ENCODE data around the gene CPN2. TPM values are rescaled to one million over a fixed set of nuclear protein-coding genes. Genes with fewer than 3 reads are reported as not detected.
A peak's percentile ranks its signal among the peaks of the same experiment; 100 is the strongest.

The CPN2 gene
- total RNA-seq, 1 donor from 2014 or later, result not detected

DNA sequence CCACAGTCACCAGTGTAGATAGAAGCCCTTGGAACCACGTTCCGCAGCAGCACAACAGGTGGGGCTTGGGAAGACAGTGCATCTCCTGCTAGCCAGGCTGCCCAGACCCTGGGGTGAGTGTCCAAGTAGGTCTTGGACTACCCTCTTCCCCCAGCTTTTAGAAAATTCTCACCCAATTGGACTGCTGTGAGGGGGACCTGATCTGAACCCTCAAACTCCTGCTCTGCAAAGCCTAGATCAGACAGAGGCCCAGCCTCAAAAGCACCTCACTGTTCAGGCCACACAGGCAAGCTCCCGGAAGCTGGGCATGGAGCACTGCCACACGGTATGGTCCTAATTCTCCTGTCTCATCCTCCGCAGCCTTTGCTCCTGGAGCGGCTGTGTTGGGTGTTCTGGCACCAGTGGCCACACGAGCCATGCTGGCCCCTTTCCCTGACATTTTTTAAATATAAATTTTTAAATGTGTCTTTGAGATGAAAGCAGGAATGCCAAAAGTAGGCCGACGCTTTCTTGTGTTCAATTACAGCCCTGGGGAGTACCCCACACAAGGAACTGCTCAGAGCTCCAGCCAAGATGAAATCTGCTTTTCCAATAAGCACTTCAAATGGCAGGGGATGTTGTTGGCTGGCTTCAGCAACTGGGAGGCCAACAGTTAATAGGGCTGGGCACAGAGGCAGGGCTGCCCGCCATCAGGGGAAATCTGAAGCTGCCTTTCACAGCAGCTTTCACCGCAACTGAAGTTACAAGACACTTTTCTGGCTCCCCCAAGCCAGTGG, 40.9 kb downstream of the CPN2 start:
- H3K4me1 Mint-ChIP-seq (ENCODE audit: low read depth), result peaks cover 82% of the 10 kb centered on the region
- H3K4me3 Mint-ChIP-seq, result peak overlapping the region; percentile 20
- no peak overlapping the region for H3K27ac Mint-ChIP-seq
- intact Hi-C loops (cut with micrococcal nuclease), result no loop called here
- no peak for DNase-seq (ENCODE audit: low spot score)
- peaks cover 7% of the 10 kb centered on the region for H3K27me3 Mint-ChIP-seq (ENCODE audit: insufficient read depth)
- H3K9me3 Mint-ChIP-seq, result no peaks in the 10 kb centered on the region
- peaks cover 2% of the 10 kb centered on the region for H3K36me3 Mint-ChIP-seq (ENCODE audit: low read depth)

GRCh38 chr3:194308601-194309449, 42.3 kb downstream of the CPN2 start:
- peaks cover 5% of the 10 kb centered on the region for H3K27me3 Mint-ChIP-seq (ENCODE audit: insufficient read depth)
- DNase-seq (ENCODE audit: low spot score), result no peak
- H3K9me3 Mint-ChIP-seq, result peaks cover 5% of the 10 kb centered on the region
- intact Hi-C loops (cut with micrococcal nuclease), result loop anchor here (5.0 kb wide), 1 partner anchor 717 kb away; the partner anchor contains the start of gene OPA1
- peak overlapping the region; percentile 14 for H3K27ac Mint-ChIP-seq
- peaks cover 8% of the 10 kb centered on the region for H3K36me3 Mint-ChIP-seq (ENCODE audit: low read depth)
- peaks cover 83% of the 10 kb centered on the region for H3K4me1 Mint-ChIP-seq (ENCODE audit: low read depth)
- H3K4me3 Mint-ChIP-seq, result peak overlapping the region; percentile 45

- Mint-ChIP-seq H3K4me1 (ENCODE audit: low read depth) (peaks cover 80% of the 10 kb centered on the region), H3K9me3 (peaks cover 5% of the 10 kb centered on the region), H3K27me3 (ENCODE audit: insufficient read depth) (peaks cover 5% of the 10 kb centered on the region), H3K36me3 (ENCODE audit: low read depth) (peaks cover 8% of the 10 kb centered on the region), H3K27ac (no peak overlapping the region), H3K4me3 (peak overlapping the region; percentile 44)
- no peak for DNase-seq (ENCODE audit: low spot score)
- intact Hi-C loops (cut with micrococcal nuclease), result loop anchor here (1.0 to 5.0 kb wide), 3 partner anchors 175 to 716 kb away; partner anchors contain the start of gene OPA1
Measured at GRCh38 chr3:194307849-194308248, 43.3 kb downstream of the CPN2 start.

DNA sequence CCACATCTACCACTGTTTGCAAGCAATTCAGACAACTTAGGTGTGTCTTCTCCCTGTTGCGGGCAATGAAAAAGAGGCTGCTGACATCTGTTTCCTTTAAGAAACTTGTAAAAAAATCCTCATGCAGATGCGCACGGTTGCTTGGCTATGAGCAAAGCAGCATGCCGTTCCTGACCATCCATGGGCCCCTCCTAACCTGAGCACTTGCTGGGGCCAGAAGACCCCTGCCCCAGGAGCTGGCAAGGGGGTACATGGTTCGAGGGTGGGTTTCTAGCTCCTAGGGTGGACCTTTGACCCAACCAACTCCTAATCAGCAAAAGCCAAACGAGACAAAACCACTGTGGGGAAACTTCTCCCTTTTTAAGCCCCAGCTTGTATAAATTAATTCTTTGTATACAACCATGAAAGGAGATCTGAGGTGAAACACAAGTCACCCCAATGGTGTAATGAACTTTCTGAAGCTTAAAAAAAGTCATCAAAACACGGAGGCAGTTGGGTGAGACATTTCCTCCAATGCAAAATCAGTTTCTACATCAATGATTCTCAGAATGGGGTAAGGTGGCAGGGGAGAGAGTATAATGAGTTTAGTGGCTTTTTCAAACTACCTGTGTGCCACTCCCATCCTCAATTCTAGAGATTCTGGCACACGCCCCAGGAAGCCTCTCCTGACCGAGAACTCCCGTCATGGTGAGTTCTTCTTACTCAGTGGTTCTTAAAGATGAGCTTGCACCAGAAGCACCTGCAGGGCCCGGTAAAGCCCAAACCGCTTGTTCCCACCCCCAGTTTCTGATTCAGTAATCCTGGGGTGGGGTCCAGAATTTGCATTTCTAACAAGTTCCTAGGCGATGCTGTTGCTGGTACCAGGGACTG, 44.1 kb downstream of the CPN2 start:
- peaks cover 5% of the 10 kb centered on the region for H3K9me3 Mint-ChIP-seq
- peaks cover 5% of the 10 kb centered on the region for H3K27me3 Mint-ChIP-seq (ENCODE audit: insufficient read depth)
- H3K27ac Mint-ChIP-seq, result peak overlapping the region; percentile 82
- peaks cover 8% of the 10 kb centered on the region for H3K36me3 Mint-ChIP-seq (ENCODE audit: low read depth)
- peak overlapping the region; percentile 69 for H3K4me3 Mint-ChIP-seq
- H3K4me1 Mint-ChIP-seq (ENCODE audit: low read depth), result peaks cover 71% of the 10 kb centered on the region
- intact Hi-C loops (cut with micrococcal nuclease), result loop anchor here (1.0 to 5.0 kb wide), 3 partner anchors 174 to 715 kb away; partner anchors contain the start of gene OPA1
- DNase-seq (ENCODE audit: low spot score), result peak; percentile 57

DNA sequence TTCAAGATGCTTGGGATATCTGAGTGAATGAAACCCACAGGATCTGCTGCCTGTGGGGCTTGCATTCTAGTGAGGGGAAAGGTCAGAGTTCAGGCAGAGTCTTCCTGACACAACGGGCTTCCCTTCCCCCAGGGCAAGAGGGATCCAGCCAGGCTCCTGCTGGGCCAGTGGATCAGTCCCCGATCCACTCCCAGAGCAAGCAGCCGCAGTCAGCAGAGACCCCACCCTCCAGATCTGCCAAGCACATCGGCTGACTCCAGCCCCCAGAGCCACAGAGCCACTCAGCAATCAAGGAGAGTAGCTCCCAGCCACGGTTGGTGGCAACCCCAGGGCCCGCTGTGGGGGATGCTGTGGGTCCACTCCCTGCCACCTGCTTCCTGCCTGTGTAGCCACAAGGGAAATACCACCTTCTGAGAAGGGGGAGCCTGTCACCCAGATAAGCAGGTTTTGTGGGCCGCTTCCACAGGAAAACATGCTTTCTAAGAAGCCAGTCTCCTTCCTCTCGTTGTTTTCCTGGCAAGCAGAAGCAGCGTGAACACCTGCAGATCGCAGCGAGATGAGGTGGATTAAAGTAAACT, 44.9 kb downstream of the CPN2 start:
- peak; percentile 65 for DNase-seq (ENCODE audit: low spot score)
- Mint-ChIP-seq H3K9me3 (peaks cover 5% of the 10 kb centered on the region), H3K4me1 (ENCODE audit: low read depth) (peaks cover 63% of the 10 kb centered on the region), H3K4me3 (peak overlapping the region; percentile 69), H3K27ac (peak overlapping the region; percentile 82), H3K36me3 (ENCODE audit: low read depth) (peaks cover 8% of the 10 kb centered on the region), H3K27me3 (ENCODE audit: insufficient read depth) (peaks cover 2% of the 10 kb centered on the region)
- intact Hi-C loops (cut with micrococcal nuclease), result loop anchor here (5.0 kb wide), 1 partner anchor 714 kb away; the partner anchor contains the start of gene OPA1

- H3K36me3 Mint-ChIP-seq (ENCODE audit: low read depth), result peaks cover 11% of the 10 kb centered on the region
- peaks cover 63% of the 10 kb centered on the region for H3K4me1 Mint-ChIP-seq (ENCODE audit: low read depth)
- peaks cover 2% of the 10 kb centered on the region for H3K27me3 Mint-ChIP-seq (ENCODE audit: insufficient read depth)
- H3K9me3 Mint-ChIP-seq, result peaks cover 5% of the 10 kb centered on the region
- H3K27ac Mint-ChIP-seq, result no peak overlapping the region
- DNase-seq (ENCODE audit: low spot score), result no peak
- H3K4me3 Mint-ChIP-seq, result no peak overlapping the region
- intact Hi-C loops (cut with micrococcal nuclease), result loop anchor here (5.0 kb wide), 1 partner anchor 713 kb away; the partner anchor contains the start of gene OPA1
Measured at GRCh38 chr3:194305356-194306108, 45.6 kb downstream of the CPN2 start.

- Mint-ChIP-seq H3K4me1 (ENCODE audit: low read depth) (peaks cover 61% of the 10 kb centered on the region), H3K36me3 (ENCODE audit: low read depth) (peaks cover 18% of the 10 kb centered on the region), H3K9me3 (peaks cover 5% of the 10 kb centered on the region), H3K27me3 (ENCODE audit: insufficient read depth) (no peaks in the 10 kb centered on the region), H3K27ac (no peak overlapping the region), H3K4me3 (no peak overlapping the region)
- DNase-seq (ENCODE audit: low spot score), result no peak
- intact Hi-C loops (cut with micrococcal nuclease), result no loop called here
Measured at GRCh38 chr3:194304186-194304917, 46.8 kb downstream of the CPN2 start.

DNA sequence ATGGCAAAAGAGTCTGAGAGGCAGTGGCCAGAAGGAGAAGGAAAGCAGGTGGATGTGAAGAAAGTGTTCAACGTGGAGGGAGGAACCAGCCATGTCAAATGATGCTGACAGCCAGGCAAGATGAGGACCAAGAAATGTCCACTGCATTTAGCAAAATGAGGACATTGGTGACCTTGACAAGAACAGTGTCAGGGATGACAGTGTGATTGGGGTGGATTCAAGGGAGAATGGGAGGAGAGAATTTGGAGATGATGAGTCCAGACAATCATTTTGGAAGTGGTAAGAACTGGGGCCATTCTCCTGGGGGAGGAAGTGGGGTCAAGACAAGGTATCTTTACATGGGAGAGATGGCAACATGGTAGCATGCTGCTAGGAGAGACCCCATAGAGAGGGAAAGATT, 47.4 kb downstream of the CPN2 start:
- Mint-ChIP-seq H3K36me3 (ENCODE audit: low read depth) (peaks cover 15% of the 10 kb centered on the region), H3K9me3 (peaks cover 5% of the 10 kb centered on the region), H3K27me3 (ENCODE audit: insufficient read depth) (no peaks in the 10 kb centered on the region), H3K27ac (no peak overlapping the region), H3K4me1 (ENCODE audit: low read depth) (peaks cover 55% of the 10 kb centered on the region), H3K4me3 (no peak overlapping the region)
- DNase-seq (ENCODE audit: low spot score), result no peak
- intact Hi-C loops (cut with micrococcal nuclease), result no loop called here

DNA sequence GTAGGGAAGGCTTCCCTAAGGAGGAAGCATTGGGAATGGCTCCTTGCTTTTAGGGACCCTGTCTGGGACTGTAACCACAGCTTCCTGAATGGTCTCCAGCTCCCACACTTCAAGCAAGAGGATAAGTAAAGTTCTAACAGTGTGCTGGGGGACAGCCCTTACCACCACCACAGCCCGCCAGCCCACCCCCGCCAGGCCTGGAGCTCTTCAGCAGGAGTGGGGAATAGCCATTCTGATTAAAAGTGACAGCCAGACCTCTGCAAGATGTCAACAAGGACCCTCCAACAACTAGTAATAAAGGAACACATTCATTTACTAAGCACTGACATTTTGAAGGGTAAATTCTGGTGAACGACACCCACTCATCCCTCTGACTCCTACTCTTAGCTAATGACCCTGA, 49.4 kb downstream of the CPN2 start:
- no peak overlapping the region for H3K27ac Mint-ChIP-seq
- H3K27me3 Mint-ChIP-seq (ENCODE audit: insufficient read depth), result no peaks in the 10 kb centered on the region
- H3K4me3 Mint-ChIP-seq, result no peak overlapping the region
- peaks cover 15% of the 10 kb centered on the region for H3K36me3 Mint-ChIP-seq (ENCODE audit: low read depth)
- peaks cover 35% of the 10 kb centered on the region for H3K4me1 Mint-ChIP-seq (ENCODE audit: low read depth)
- peaks cover 5% of the 10 kb centered on the region for H3K9me3 Mint-ChIP-seq
- DNase-seq (ENCODE audit: low spot score), result no peak
- intact Hi-C loops (cut with micrococcal nuclease), result no loop called here

- H3K36me3 Mint-ChIP-seq (ENCODE audit: low read depth), result peaks cover 15% of the 10 kb centered on the region
- H3K9me3 Mint-ChIP-seq, result peaks cover 5% of the 10 kb centered on the region
- H3K4me1 Mint-ChIP-seq (ENCODE audit: low read depth), result peaks cover 27% of the 10 kb centered on the region
- intact Hi-C loops (cut with micrococcal nuclease), result no loop called here
- DNase-seq (ENCODE audit: low spot score), result no peak
- no peak overlapping the region for H3K27ac Mint-ChIP-seq
- H3K27me3 Mint-ChIP-seq (ENCODE audit: insufficient read depth), result peaks cover 2% of the 10 kb centered on the region
- no peak overlapping the region for H3K4me3 Mint-ChIP-seq
Measured at GRCh38 chr3:194300936-194301335, 50.2 kb downstream of the CPN2 start.

DNA sequence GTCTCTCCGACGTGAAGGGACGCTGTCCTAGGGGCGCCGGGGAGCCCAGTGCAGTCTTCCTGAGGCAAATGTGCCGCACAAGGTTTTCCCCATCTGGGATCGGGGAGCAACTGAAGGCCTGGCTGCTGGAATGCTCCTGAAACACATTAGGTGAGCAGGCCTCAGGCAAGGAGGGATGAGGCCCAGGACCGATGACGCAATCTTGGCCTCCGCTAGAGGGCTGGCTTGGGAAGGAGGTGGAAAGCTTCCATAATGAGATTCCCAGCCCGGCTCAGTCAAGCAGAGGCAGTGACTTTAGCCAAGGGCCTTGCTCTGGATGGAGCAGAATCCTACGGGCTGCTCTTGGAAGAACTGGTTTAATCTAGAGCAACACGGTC, 50.8 kb downstream of the CPN2 start:
- Mint-ChIP-seq H3K9me3 (peaks cover 5% of the 10 kb centered on the region), H3K4me3 (no peak overlapping the region), H3K36me3 (ENCODE audit: low read depth) (peaks cover 15% of the 10 kb centered on the region), H3K4me1 (ENCODE audit: low read depth) (peaks cover 21% of the 10 kb centered on the region), H3K27me3 (ENCODE audit: insufficient read depth) (peaks cover 2% of the 10 kb centered on the region), H3K27ac (no peak overlapping the region)
- intact Hi-C loops (cut with micrococcal nuclease), result no loop called here
- DNase-seq (ENCODE audit: low spot score), result no peak

Data from activated T-helper 1 cell treated with anti-CD3 and anti-CD28 coated beads, Interleukin-12 subunit alpha, Interleukin-12 subunit beta, Interleukin-2, Interleukin-4 antibody, amounts not matched to agents 30 ng/mL and 10 ng/mL and 1 ng/mL, durations not matched to agents 14 hours and 24 hours and 36 hours (primary cell).